AG10803 (cell line): ENCODE measurements around the gene CASKIN1.

Experiments used
- DNase-seq: peaks from one replicate; pipeline ENCODE4 v3.0.0; 2010; ENCODE audit warnings: low read depth
- H3K4me3 ChIP-seq: 2 replicates; pipeline ENCODE4 v1.5.1; 2011; ENCODE audit warnings: mild to moderate bottlenecking, low read length, control low read depth
- TF ChIP-seq, protein P1 (sequence below): conservative IDR thresholded peaks from 2 replicates; pipeline ENCODE4 v1.5.1; 2011; ENCODE audit warnings: mild to moderate bottlenecking, low read length, control low read depth, inconsistent platforms

CASKIN1 gene

DNA sequence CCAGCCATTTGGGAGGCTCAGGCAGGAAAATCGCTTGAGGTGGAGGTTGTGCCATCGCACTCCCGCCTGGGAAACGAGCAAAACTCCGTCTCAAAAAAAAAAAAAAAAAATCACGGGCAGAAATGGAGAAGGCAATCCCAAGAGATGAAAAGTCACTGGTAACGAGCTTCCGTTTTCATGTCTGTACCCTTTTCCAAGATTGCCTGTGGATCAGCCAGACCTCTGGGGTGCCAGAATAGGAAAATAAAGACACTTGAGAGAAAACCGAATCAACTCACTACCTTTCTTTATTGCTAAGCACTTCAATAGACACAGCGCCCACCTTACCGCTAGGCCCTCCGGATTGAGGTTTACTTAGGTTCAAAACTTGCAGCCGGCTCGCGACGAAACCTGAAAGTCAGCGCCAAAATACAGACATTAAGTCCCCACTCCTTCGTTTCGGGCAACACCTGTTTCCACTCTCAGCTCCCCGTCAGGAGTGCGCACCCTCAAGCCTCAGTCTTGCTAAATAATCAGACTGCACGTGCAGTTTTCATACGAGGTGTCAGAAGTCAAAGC lies 41.8 kb downstream of the CASKIN1 start:
- TF ChIP-seq, protein P1, sequence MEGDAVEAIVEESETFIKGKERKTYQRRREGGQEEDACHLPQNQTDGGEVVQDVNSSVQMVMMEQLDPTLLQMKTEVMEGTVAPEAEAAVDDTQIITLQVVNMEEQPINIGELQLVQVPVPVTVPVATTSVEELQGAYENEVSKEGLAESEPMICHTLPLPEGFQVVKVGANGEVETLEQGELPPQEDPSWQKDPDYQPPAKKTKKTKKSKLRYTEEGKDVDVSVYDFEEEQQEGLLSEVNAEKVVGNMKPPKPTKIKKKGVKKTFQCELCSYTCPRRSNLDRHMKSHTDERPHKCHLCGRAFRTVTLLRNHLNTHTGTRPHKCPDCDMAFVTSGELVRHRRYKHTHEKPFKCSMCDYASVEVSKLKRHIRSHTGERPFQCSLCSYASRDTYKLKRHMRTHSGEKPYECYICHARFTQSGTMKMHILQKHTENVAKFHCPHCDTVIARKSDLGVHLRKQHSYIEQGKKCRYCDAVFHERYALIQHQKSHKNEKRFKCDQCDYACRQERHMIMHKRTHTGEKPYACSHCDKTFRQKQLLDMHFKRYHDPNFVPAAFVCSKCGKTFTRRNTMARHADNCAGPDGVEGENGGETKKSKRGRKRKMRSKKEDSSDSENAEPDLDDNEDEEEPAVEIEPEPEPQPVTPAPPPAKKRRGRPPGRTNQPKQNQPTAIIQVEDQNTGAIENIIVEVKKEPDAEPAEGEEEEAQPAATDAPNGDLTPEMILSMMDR = no peak
- peak overlapping the region; percentile 73 for H3K4me3 ChIP-seq
- DNase-seq = no peak

DNA sequence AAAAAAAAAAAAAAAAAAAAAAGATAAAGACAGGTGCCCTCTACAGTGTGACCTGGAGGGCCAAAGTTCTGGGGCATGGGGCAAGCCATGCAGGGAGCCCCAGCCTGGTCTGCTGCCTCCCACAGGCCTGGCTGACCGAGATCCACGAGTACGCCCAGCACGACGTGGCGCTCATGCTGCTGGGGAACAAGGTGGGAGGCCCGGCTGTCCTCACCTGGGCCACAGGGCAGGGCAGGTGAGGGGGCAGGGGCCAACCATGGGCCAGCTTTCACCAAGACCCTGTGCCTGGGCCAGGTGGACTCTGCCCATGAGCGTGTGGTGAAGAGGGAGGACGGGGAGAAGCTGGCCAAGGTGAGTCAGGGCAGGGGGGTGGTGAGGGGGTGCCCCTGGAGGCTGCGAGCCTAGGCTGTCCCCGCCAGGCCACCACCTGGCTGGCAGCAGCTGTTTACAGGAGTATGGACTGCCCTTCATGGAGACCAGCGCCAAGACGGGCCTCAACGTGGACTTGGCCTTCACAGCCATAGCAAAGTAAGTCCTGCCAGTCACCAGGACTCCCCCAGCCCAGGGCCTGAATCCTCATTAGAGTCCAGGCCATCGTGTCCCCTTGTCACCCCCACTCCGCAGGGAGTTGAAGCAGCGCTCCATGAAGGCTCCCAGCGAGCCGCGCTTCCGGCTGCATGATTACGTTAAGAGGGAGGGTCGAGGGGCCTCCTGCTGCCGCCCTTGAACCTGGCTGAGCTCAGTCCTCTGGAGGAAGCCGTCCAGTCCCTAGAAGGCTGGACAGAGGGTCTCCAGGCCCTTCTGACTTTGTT lies 43.5 kb downstream of the CASKIN1 start:
- TF ChIP-seq, protein P1 = no peak
- no peak for DNase-seq
- peak overlapping the region; percentile 73 for H3K4me3 ChIP-seq

GRCh38 chr16:2151188-2152091 lies 45.0 kb downstream of the CASKIN1 start:
- peak overlapping the region; percentile 22 for H3K4me3 ChIP-seq
- TF ChIP-seq, protein P1 = no peak
- DNase-seq = no peak

DNA sequence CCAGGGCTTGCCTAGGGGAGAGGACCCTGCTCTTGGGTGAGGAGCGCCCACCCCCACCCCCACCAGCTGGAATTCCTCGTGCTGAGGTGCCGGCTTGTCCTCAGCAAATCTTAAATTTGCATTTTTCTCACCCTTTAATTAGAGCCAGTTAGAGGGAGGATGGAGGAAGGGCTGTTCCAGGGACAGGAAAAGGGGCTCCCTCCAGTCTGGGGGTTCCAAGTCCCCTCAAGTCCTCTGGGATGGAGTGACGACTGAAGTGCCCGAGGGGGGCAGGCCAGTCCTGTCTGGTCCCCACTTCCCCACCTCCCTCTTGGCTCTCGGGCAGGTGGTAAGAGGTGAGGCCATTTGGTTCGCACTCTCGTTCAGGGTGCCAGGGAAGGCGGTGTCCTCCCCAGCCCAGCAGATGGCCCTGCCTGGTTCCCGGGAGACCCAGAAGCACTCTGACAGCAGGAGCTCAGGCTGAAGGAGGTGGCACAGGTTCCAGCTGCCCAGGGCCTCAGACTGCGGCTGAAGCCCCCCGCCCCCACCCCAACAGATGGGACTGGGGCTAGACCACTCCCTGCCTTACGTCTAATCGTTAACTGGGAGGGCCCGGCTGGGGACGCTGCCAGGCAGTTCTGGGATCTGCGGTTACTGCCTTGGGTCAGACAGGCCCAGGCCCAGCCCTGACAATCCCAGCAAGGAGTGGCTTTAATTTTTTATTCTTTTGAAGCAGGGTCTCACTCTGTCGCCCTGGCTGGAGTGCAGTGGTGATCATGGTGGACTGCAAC lies 45.8 kb downstream of the CASKIN1 start:
- no peak overlapping the region for H3K4me3 ChIP-seq
- no peak for DNase-seq
- TF ChIP-seq, protein P1 = no peak

GRCh38 chr16:2149630-2150417 lies 46.6 kb downstream of the CASKIN1 start:
- DNase-seq = no peak
- TF ChIP-seq, protein P1 = no peak
- H3K4me3 ChIP-seq = no peak overlapping the region
